A673 (cell line): ENCODE data around the gene NFATC2.

Experiments
- EZH2 ChIP-seq: fragments of 200-600 bp; sonication (generic); IDR thresholded peaks from 2 replicates; pipeline ENCODE4 v1.6.1; 2017; ENCODE audit warnings: borderline replicate concordance, low read depth, mild to moderate bottlenecking, mixed read lengths, antibody characterized with exemption, low read length; ENCODE audit not compliant: poor library complexity, severe bottlenecking
- TF ChIP-seq, protein P1 (sequence below): fragments of 300-800, 200-600 bp; sonication (generic); conservative IDR thresholded peaks from 2 replicates; pipeline ENCODE4 v1.5.1; 2017; ENCODE audit warnings: low read depth, mild to moderate bottlenecking, antibody characterized with exemption, low read length, moderate library complexity, mixed read lengths

DNA sequence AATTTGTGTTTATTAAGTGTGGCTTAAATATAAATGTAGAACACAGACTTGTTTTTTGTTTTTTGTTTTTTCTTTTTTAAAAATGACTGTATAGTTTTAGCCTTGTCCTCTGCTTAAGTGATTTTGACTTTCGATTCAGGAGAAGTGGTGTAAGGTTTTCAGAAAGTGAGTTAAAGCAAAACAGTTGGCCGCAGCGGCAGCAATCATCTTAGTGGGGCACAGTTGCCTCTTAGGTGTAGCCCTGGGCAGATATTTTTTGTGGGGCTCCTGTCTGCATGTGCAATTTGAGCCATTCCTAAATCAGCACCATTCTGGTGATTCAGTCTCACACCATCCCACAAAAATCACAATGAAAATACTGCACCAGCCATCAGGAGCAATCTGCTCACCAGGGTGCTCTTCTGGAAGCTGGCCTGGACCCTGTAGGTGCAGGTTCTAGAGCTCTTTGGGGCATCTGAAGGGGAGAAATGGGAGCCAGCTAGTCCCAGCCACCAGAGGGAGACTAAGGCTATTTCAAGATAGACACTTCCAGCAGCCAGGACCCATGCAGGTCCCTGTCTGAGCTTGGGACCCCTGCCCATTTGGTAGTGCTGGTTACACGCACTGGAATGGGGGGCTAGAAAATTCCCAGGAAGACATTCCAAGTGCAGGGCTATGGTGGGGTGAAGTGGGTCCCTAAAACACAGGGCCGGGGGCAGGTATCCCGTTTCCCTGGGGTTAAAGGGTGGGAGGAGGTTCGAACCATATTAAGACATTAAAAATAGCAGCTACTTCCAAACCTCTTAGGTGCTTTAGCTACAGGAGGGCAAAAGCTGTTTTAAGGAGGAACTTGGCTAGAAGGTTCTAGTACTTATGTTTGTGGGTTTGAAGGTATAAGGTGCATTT is 156.6 kb downstream of the NFATC2 start:
- TF ChIP-seq, protein P1, sequence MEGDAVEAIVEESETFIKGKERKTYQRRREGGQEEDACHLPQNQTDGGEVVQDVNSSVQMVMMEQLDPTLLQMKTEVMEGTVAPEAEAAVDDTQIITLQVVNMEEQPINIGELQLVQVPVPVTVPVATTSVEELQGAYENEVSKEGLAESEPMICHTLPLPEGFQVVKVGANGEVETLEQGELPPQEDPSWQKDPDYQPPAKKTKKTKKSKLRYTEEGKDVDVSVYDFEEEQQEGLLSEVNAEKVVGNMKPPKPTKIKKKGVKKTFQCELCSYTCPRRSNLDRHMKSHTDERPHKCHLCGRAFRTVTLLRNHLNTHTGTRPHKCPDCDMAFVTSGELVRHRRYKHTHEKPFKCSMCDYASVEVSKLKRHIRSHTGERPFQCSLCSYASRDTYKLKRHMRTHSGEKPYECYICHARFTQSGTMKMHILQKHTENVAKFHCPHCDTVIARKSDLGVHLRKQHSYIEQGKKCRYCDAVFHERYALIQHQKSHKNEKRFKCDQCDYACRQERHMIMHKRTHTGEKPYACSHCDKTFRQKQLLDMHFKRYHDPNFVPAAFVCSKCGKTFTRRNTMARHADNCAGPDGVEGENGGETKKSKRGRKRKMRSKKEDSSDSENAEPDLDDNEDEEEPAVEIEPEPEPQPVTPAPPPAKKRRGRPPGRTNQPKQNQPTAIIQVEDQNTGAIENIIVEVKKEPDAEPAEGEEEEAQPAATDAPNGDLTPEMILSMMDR: peak; percentile 64
- TF ChIP-seq EZH2: no peak
